Activated CD4-positive, alpha-beta T cell treated with anti-CD3 and anti-CD28 coated beads for 4 hours (primary cell): Measurements from ENCODE around the gene SYT7.
A peak's percentile ranks its signal among the peaks of the same experiment; 100 is the strongest.
"Not testable (repeated sequence)": the region's sequence is repeated elsewhere in the genome, so short reads cannot be mapped to it uniquely, and the experiment has no call there.

Experiments used
- DNase-seq, 2 donors: peaks; one replicate each; pipeline ENCODE4 v3.0.0-alpha.2; 2020

The SYT7 gene

GRCh38 chr11:61496602-61497400 lies 84.1 kb downstream of the SYT7 start:
- DNase-seq: no peak

DNA sequence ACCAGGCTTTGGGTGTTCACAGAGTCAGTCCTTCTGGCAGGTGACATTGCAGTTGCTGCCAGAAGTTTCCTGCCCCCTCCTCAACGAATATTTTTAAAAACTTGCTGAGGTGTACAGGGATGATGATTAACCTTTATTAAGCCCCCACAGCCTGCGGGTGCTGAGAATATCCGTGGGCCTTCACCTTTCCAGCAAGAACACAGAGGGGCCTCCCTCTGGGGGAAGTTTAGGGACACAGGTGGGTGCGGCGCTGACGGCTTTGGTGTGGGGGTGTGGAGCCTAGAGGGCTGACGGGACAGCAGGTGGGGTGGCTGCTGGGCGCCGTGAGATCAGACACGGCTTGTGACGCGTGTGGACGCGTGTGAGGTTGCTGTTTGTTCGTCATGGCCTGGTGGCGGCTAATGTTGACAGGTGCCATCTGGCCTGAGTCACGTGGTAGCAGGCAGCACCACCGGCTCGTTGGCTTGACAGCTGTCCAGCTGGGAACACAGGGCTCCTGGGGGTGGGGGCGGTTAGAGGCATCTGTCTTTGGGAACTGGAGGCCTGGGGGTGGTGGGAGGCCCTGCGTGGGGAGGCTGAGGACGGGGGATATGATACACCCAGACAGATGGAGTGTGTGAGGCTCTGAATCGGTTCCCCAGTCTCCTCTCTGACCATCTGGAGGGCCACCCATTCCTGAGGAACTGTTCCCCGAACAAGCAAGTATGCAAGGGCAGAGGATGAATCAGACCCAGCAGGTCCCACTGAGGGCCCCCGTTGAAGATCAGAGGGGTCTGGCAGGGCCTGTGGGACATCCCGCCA lies 84.9 kb downstream of the SYT7 start:
- DNase-seq: no peak

DNA sequence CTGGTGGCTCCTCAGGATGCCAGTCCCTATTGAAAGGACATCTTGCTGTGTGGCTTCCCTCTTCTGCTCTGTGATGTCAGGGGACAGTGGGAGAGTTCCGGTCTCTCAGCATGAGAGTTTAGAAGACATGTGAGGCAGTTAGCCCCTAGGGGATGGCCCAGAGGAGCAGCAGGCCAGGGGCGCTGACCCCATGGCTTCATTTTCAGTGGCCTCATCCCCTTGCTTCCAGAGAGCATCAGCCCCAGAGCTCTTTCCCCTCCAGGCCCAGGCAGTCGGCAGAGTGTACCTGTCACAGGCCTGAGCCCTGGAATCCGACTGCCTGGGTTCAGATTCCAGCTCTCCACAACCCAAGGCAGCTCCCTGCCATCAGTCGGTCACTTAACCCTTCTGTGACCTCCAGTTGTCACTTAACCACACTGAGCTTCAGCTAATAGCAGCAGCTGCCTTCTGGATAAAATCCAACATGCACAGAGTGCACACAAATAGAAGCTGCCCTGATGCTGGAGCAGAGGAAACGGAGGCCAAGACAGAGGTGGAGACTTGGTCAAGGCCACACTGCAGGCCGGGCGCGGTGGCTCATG lies 86.4 kb downstream of the SYT7 start:
- DNase-seq: no peak

DNA sequence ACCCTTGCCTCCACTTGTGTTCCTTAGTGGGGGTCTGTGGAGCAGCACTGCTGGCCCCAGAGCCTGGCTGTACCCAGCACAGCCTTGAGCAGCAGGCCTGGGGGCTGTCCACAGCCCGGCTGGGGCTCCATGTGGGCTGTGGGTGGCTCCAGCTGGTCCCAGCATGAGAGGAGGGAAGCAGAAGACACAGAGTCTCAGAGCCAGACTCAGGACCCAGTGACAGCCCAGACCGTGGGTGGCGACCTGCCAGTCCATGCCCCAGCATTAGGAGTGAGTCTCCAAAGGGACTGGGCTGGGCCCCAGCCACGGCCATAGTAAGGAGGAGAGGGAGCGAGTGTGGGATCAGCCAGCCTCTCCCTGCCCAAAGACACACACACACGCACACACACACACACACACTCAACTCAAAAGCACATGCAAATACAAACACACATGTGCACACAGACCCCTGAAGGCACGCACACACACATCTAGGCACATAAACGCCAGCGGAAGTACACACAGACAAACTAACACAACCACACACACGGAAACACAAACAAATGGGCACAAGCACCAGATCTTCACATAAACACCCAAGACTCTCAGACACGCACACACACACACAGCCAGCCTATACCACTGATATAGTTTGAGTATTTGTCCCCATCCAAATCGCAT lies 89.0 kb downstream of the SYT7 start:
- DNase-seq: no peak

DNA sequence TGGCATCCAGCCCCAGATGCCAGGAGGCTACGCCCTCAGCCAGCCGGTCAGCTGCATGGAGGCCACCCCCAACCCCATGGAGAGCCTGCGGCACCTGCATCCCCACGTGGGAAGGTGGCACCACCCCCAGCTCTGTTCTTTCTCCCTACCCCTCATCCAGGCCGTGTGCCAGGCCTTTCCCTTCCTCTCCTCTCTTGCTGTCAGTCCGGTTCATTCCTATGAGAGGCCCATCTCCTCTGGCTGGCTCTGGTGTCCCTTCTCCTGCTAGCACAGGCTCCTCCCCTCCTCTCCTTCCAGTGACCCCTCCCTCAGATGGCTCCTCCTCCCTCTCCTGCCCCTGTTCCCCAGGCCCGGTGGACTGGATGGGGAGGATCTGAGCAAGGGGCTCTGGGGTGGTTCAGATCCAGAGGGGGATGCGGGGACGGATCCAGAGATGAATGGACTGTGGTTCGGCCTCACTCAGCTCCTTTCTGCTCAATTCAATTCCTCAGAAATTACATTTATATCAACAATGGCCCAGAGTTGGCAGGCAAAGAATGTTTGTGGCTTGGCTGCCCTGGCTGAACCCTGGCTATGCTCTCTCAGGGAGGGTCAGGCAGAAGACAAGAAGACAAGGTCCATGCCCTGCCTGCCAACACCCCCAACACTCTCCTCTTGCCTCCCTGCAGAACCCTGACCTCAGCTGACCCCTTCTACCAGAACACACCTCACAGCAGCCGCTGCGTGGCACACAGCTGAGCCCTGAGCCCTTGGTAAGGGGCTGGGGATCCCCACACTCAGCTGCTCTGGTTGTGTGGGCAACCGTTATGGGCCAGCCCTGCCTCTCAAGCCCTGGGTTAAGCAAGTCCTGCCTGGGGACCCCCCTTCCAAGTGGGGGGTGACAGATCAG lies 90.8 kb downstream of the SYT7 start:
- DNase-seq: no peak

GRCh38 chr11:61488651-61489291 lies 92.1 kb downstream of the SYT7 start:
- DNase-seq: no peak

- no peak for DNase-seq
Measured at GRCh38 chr11:61487342-61488025, 93.4 kb downstream of the SYT7 start.

DNA sequence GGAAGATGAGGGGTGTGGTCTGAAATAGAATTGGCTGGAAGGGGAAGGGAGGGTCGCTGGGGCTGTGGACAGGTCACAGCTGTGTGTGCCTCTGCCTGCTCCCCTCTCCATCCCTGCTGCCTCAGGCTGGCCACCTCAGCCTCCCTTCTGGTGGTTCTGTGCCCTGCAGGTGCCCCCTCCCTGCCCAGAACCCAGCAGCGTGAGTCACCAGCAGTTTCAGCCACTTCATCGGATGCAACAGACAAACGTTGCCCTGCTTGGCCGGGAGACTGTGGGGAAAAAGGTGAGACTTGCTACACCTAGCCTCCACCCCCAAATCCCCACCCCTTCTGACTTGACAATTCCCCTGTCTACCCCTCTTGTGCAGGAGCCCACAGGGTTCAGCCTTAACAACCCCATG lies 94.1 kb downstream of the SYT7 start:
- DNase-seq: no peak

- no peak for DNase-seq
Measured at GRCh38 chr11:61486011-61486620, 94.8 kb downstream of the SYT7 start.

- no peak for DNase-seq
Measured at GRCh38 chr11:61485080-61485479, 95.8 kb downstream of the SYT7 start.

GRCh38 chr11:61484541-61484940 lies 96.3 kb downstream of the SYT7 start:
- no peak for DNase-seq

- no peak for DNase-seq
Measured at GRCh38 chr11:61482513-61482912, 98.4 kb downstream of the SYT7 start.

DNA sequence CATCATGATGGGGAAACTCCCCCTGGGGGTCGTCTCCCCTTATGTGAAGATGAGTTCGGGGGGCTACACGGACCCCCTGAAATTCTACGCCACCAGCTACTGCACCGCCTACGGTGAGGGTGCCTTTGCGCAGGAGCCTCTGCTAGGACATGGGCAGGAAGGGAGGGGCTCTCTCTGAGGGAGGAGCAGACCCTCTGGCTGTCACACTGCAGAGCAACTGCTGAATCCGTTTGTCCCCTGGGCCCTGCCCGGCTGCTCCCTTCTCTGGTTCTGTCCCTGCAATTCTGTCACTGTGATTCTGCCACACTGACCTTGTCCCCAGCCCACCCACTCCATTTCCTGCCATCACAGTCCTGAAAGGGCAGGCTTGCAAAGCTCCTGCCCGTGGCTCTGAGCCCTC lies 99.1 kb downstream of the SYT7 start:
- DNase-seq: no peak

DNA sequence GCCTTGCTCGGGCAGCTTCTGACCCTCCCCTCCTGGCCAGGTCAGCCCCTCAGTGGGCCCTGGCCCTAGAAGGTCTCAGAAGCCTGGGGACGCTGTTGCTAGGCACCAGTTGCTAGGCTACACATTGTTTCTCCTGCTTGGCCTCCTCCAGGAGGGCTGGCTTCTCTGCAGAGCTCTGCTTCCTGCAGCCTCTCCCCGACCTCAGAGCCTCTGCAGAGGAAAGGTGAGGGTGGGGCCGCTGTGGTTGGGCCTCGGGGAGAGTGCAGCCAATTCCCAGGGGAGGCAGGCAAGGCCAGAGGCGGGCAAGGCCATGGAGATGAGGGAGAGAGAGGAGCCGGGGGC lies 99.9 kb downstream of the SYT7 start:
- DNase-seq: no peak

GRCh38 chr11:61480261-61480993 lies 100.4 kb downstream of the SYT7 start:
- DNase-seq: no peak

GRCh38 chr11:61479360-61480058 lies 101.4 kb downstream of the SYT7 start:
- not testable (repeated sequence) for DNase-seq

GRCh38 chr11:61477727-61478148 lies 103.1 kb downstream of the SYT7 start:
- DNase-seq: peak; percentile 45 to 52

DNA sequence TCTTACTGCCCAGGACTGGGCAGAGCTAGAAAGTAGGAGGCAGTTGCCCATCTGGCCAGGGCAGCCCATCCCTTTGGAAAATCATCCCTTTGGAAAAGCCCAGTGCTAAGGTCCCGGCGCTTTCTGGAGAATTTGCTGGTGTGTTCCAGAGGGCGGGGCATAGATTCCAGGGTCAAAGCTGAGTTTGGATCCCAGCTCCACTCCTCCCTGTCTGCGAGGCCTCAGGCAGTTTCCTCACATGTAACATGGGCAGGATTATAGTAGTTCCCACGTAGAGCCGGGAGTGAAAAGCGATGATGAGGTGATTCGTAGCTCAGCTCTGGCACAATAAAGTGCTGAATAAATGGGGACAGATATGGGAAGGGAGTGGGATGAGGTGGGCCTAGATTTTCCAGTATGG lies 103.8 kb downstream of the SYT7 start:
- DNase-seq: no peak

GRCh38 chr11:61476371-61476770 lies 104.5 kb downstream of the SYT7 start:
- no peak for DNase-seq
